ENCODE results near the gene SLC26A1.
"Not testable (repeated sequence)": the region's sequence is repeated elsewhere in the genome, so short reads cannot be mapped to it uniquely, and the experiment has no call there.

Gene SLC26A1

DNA sequence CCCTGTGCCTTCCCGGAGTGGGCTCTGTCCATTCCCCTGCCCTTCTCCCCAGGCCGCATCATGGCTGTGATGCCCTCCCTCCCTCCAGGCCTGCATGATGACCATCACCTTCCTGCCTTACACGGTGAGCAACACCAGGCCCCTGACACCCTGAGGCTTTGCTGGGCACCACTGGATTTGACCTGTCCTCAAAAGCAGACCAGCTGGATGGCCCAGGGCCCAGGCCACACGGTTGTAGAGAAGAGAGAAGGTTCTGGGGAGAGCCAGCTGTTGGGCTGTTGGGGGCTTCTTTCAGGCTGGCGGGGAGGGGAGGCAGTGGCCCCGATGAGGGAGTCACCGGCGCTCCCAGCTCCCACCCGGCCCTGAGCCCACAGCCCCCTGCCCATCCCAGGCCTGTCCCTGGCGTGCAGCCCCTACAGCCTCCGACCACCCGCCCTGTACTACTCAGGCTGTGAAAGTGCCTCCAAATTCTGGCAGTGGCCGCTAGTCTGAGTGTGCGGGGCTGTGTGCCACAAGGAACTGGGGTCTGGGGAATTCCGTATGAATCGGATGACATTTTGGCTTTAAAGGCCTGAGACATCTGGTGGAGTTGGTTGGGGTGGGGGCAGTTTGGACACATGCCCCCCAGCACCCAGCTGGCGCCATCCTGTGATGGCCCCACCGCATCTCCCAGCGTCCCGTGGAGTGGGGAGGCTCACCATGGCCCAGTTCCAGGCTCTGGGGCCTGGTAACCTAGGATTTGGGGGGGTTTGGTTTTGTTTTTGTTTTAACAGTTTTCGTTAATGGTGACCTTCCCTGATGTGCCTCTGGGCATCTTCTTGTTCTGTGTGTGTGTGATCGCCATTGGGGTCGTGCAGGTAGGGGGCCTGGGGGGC, 41.4 kb downstream of the SLC26A1 start:
- DNase-seq = no peak

DNA sequence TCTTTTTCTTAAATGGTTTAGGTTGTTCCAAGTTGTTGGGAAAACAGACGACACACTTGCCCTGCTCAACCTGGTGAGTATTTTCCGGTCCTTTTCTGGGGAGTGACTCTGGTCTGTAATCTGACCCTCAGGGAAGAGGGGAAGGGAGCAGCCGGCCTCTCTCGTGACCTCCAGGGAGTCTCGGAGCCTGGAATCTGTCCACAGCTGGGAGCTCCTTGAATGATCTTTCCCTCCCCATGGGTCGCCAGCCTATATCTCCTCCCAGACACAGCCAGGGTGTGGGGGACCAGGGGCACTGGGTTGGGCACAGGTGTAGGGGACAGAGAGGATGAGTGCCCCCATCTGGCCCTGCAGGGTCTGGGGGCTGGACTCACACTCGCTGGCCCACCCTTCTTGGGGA, 42.0 kb downstream of the SLC26A1 start:
- no peak for DNase-seq

DNA sequence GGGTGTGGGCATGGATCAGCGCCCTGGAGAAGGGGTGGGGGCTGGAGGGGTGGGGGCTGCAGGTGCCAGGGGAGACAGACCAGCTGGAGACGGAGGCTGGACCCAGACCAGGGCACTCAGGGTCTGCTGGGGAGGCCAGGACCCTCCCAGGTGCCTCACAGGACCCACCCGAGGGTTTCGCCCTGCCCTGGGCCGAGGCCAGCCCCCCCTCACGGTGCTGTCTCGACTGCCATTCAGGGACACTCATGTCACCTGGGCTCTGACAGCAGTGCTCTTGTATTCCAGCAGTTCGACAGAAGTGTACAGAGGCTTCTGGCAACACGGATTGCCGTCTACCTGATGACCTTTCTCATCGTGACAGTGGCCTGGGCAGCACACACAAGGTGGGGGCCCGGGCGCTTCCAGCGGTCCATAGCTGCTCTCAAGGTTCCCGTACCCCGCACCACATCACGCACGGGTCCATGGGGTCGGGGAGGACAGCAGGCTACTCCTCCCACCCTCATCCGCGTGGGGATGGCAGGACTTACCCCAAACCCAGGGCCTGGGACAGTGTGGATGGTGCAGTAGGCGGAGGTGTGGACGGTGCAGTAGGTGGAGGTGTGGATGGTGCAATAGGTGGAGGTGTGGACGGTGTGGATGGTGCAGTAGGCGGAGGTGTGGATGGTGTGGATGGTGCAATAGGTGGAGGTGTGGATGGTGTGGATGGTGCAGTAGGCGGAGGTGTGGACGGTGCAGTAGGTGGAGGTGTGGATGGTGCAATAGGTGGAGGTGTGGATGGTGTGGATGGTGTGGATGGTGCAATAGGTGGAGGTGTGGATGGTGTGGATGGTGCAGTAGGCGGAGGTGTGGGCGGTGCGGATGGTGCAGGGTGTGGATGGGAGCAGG, 42.8 kb downstream of the SLC26A1 start:
- no peak for DNase-seq

DNA sequence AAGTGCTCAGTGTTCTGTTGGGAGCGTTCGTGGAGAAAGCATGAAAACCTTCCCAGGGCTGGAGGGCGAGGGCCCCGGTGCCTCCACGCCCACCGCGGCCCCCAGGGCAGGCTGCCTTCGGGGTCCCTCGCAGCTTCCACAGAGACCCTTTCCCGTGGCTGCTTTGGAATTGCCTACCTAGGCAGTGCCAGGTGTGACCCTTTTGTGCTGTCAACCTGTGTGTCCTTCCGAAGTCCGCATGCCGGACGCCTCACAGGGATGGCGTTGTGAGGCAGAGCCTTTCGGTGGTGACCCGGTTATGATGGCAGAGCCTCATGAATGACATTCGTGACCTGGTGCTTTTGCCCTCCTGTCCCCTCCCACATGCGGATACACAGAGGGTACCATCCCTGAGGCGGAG, 43.5 kb downstream of the SLC26A1 start:
- DNase-seq = no peak

DNA sequence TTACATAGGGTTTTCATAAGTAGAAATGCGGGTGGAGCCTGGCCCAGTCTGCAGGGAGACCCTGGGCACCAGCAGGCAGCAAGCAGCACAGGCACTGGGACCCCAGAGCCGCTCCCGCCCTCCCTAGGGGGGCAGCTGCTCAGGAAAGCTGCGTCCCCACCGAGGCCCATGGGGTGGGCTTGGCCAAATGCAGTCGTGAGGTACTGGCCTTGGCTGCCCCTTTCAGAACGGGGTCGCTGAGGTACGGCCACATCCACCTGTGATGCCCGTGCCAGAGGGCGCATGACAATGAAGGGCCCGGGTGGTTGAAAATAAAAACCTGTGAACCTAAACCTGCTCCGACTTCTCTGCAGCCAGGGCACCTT, 44.3 kb downstream of the SLC26A1 start:
- DNase-seq = no peak

DNA sequence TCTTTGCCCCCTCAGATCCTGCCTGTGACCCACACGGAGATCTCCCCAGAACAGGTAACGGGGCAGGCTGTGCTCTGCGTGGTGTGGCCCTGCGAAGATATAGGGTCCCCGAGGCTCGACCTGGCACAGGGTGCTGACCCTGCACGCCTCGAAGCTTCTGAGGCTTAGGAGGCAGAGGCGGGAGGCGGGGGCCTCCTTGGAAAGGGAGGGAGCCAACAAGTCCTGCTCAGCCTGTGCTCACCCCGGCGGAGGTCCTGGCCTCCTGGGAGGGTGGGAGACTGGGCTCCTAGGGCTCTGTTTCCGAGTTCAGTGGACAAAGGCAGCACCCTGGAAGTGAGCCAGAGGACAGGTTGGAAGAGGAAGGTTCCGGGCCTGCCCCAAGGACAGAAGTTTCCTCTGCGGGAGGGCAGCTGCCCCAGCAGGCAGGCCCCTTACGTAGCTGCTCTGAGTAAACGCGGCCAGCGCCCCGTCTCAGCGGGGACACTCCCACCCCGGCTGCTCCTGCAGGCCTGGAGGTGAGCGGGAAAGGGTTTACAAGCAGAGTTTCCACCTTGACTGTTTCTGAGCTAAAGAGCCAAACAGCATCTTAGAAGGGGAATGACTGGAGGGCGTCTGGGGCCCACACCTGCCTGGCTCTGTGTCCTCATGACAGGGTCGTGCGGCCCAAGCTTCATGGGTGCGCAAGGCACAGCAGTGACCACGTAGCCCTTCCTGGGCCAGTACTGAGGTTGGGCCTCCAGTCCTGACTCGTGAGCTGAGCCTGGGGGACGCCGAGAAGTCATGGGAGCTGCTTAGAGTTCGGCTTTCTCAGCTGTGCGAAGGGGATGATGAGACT, 44.9 kb downstream of the SLC26A1 start:
- DNase-seq = no peak

DNA sequence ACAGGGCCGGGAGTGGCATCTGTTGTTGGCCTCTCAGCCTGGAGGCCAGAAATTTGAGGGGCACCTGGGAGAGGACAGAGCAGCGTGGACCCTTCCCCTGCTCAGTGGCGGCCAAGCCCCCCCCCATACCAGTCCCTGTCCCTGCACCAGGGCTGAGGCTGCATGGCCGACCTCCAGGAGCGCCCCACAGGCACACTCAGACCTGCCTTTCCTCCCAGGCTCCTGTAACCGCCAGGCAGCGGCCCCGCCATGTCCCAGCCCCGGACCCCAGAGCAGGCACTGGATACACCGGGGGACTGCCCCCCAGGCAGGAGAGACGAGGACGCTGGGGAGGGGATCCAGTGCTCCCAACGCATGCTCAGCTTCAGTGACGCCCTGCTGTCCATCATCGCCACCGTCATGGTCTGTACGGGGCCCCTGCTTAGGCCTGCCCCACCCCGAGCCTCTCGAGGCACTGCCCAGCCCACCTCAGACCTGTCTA, 45.7 kb downstream of the SLC26A1 start:
- DNase-seq = no peak

DNA sequence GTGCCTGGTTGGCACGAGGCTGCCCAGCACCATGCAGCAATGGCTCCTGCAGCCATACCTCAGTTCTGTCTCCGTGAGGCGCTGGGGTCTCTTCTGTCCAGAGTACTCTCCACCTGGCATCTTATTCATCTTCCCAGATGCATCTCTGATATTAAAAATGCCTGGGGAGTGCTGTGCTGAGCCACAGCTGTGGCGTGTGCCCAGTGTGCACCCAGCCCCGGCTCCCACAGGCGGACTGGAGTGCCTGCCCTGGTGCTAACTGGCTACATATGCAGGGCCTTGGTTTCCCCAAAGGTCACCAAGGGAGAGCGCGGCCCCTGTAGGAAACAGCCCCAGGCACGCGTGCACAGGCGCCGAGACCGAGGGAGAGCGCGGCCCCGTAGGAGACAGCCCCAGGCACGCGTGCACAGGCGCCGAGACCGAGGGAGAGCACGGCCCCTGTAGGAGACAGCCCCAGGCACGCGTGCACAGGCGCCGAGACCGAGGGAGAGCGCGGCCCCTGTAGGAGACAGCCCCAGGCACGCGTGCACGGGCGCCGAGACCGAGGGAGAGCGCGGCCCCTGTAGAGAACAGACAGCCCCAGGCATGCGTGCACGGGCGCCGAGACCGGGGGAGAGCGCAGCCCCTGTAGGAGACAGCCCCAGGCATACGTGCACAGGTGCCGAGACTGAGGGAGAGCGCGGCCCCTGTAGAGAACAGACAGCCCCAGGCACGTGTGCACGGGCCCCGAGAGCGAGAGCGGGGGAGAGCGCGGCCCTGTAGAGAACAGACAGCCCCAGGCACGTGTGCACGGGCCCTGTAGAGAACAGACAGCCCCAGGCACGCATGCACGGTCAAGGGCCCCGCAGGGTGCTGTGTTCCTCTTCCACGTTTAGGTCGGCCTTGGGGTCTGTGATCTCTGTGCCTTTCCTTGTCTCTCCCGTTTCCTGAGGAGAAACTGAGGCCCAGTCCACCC, 46.4 kb downstream of the SLC26A1 start:
- DNase-seq = no peak

DNA sequence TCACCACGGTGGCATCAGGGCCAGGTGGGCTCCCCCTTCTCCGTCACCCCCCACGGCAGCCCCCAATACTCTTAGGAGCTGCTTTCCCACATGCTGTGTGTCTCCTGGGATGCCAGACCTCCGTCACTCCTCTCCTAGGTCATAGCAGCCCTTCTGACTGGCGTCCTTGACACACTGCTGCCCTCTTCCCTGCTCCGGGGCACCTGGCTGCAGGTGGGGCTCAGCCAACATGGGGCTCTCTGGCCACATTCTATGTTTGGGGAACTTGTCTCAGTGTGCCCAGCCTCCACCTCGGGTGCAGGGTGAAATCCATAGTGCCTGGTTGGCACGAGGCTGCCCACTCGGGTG, 47.1 kb downstream of the SLC26A1 start:
- DNase-seq = no peak

DNA sequence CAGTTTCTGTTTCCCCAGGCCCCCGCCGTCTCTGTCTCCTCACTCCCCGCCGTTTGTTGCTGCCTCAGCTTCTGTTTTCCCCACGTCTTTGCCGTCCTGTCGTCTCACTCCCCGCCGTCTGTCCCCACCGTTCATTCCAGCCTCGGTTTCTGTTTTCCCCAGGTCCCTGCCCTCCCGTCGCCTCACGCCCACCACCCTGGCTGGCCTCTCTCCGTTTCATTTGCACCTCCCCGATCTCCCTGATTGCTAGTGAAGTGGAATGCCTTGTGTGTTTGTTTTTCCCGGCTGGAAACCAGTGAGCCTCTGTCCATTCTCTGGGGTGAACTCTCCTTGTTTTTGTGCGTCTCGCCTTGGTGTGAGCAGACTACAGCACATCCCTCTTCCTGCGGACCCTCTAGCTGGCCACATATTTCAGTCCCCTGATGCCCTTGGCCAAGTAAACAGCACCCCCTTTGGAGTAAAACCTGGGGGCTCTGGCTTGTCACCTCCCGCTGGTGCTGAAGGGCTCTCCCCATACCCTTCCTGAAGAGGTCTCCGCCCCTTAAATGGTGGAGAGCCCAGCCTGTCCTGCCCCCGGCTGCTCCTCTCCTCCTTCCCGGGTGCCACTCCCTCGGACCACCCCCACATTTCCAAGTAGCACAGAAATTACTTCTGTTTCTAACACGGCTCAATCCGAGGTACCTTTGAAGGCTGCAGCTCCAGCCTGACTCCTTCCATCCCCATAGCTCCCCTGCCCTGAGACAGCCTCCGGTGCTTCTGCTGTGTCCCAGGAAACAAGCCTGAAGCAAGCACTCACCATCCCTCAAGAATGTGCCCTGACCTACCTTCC, 47.7 kb downstream of the SLC26A1 start:
- no peak for DNase-seq

DNA sequence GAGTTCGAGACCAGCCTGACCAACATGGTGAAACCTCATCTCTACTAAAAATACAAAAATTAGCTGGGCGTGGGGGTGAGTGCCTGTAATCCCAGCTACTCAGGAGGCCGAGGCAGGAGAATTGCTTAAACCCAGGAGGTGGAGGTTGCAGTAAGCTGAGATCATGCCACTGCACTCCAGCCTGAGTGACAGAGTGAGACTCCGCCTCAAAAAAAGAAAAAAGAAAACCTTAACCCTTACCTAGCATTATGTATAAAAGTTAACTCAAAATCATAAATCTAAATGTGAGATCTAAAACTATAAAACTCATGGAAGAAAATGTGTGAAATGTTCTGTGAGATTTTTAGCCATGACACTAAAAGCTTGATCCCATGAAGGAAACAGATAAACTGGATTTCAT, 53.7 kb downstream of the SLC26A1 start:
- DNase-seq = not testable (repeated sequence)
